Osteocyte (in vitro differentiated cells): Measurements from ENCODE around the gene BHLHE41. TPM values are rescaled to one million over a fixed set of nuclear protein-coding genes. Genes with fewer than 3 reads are reported as not detected.
A peak's percentile ranks its signal among the peaks of the same experiment; 100 is the strongest.

Experiments
- DNase-seq: peaks from one replicate; pipeline ENCODE4 v3.0.0; 2021; ENCODE audit warnings: mixed read lengths; ENCODE audit not compliant: unreplicated experiment; ENCODE audit errors: extremely low spot score
- H3K27ac Mint-ChIP-seq: one replicate; pipeline ENCODE4 v1.8.0; 2021; ENCODE audit warnings: mild to moderate bottlenecking, mixed read lengths; ENCODE audit not compliant: unreplicated experiment
- H3K27me3 Mint-ChIP-seq: one replicate; pipeline ENCODE4 v1.8.0; 2021; ENCODE audit warnings: mixed read lengths; ENCODE audit not compliant: unreplicated experiment
- H3K36me3 Mint-ChIP-seq: one replicate; pipeline ENCODE4 v1.8.0; 2021; ENCODE audit warnings: mixed read lengths; ENCODE audit not compliant: unreplicated experiment
- H3K4me1 Mint-ChIP-seq: one replicate; pipeline ENCODE4 v1.8.0; 2021; ENCODE audit warnings: mixed read lengths; ENCODE audit not compliant: unreplicated experiment
- H3K4me3 Mint-ChIP-seq: one replicate; pipeline ENCODE4 v1.8.0; 2021; ENCODE audit warnings: mild to moderate bottlenecking, moderate library complexity, mixed read lengths; ENCODE audit not compliant: unreplicated experiment
- H3K9me3 Mint-ChIP-seq: one replicate; pipeline ENCODE4 v1.8.0; 2021; ENCODE audit warnings: mixed read lengths; ENCODE audit not compliant: unreplicated experiment
- total RNA-seq: library from RNA; stranded (reverse); gene quantifications from 2 replicates; pipeline ENCODE4 v1.2.1, GENCODE V29; 2021
- TF ChIP-seq, protein P1 (sequence below): fragments of 200-600 bp; sonication (generic); IDR thresholded peaks from 2 replicates; pipeline ENCODE4 v1.5.0; 2021; ENCODE audit warnings: antibody characterized with exemption, mild to moderate bottlenecking, moderate library complexity

BHLHE41 gene
- total RNA-seq, 1 donor from 2014 or later, result 1.1 TPM

DNA sequence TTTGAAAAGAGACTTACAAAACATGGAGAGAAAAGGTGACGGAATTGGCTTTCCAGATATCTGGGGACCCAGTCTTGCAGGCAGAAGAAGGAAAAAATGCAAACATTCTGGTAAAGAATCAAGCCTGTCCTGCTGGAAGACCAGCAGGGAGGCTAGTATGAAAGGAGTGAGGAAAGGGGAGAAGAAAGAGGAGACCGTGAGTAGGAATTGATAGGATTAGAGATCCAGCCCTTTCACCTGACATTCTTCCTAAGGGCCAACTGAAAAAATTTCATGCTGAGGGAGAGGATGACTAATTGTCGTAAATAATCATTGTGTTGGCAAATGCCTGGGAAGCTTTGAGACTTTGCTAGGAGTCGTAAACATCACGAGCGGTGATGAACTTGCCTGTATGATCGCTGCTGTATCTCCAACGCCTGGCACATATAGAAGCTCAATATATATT lies 12.1 kb downstream of the BHLHE41 start:
- Mint-ChIP-seq H3K4me1 (peaks cover 32% of the 10 kb centered on the region), H3K4me3 (peak overlapping the region; percentile 77), H3K9me3 (no peaks in the 10 kb centered on the region), H3K27ac (no peak overlapping the region), H3K36me3 (no peaks in the 10 kb centered on the region), H3K27me3 (peaks cover 4% of the 10 kb centered on the region)
- no peak for DNase-seq
- TF ChIP-seq, protein P1, sequence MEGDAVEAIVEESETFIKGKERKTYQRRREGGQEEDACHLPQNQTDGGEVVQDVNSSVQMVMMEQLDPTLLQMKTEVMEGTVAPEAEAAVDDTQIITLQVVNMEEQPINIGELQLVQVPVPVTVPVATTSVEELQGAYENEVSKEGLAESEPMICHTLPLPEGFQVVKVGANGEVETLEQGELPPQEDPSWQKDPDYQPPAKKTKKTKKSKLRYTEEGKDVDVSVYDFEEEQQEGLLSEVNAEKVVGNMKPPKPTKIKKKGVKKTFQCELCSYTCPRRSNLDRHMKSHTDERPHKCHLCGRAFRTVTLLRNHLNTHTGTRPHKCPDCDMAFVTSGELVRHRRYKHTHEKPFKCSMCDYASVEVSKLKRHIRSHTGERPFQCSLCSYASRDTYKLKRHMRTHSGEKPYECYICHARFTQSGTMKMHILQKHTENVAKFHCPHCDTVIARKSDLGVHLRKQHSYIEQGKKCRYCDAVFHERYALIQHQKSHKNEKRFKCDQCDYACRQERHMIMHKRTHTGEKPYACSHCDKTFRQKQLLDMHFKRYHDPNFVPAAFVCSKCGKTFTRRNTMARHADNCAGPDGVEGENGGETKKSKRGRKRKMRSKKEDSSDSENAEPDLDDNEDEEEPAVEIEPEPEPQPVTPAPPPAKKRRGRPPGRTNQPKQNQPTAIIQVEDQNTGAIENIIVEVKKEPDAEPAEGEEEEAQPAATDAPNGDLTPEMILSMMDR, result no peak

GRCh38 chr12:26112232-26112631 lies 12.6 kb downstream of the BHLHE41 start:
- H3K27ac Mint-ChIP-seq, result no peak overlapping the region
- H3K9me3 Mint-ChIP-seq, result no peaks in the 10 kb centered on the region
- TF ChIP-seq, protein P1, result no peak
- no peak overlapping the region for H3K4me3 Mint-ChIP-seq
- H3K36me3 Mint-ChIP-seq, result no peaks in the 10 kb centered on the region
- peaks cover 2% of the 10 kb centered on the region for H3K27me3 Mint-ChIP-seq
- no peak for DNase-seq
- H3K4me1 Mint-ChIP-seq, result peaks cover 32% of the 10 kb centered on the region

DNA sequence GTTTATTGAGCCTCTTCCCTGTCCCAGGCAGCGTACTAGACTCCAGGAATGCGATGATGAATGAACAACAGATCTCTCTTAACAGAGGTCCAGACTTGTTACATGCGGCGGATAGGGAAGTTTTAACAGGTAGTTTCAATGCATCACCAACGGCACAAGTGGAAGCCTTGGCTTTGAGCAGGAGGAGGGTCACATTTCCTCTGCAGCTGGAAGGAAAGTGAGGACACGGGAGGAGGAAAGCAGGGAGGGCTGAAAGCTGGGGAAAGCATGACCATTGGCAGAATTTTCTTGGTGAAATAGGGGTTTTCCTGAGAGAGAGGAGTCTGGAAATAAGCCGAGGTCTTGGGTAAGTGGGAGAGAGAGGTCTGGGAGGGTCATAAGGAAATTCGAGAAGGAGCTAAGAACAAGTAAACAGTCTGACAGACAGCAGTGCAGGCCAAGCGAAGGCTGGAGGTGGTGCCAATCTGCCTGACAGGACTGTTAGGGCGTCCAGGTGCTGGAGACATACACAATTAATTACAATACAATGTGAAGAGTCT lies 15.4 kb downstream of the BHLHE41 start:
- no peak overlapping the region for H3K27ac Mint-ChIP-seq
- TF ChIP-seq, protein P1, result no peak
- H3K4me3 Mint-ChIP-seq, result no peak overlapping the region
- no peaks in the 10 kb centered on the region for H3K27me3 Mint-ChIP-seq
- no peaks in the 10 kb centered on the region for H3K36me3 Mint-ChIP-seq
- no peaks in the 10 kb centered on the region for H3K9me3 Mint-ChIP-seq
- H3K4me1 Mint-ChIP-seq, result peaks cover 23% of the 10 kb centered on the region
- DNase-seq, result no peak

DNA sequence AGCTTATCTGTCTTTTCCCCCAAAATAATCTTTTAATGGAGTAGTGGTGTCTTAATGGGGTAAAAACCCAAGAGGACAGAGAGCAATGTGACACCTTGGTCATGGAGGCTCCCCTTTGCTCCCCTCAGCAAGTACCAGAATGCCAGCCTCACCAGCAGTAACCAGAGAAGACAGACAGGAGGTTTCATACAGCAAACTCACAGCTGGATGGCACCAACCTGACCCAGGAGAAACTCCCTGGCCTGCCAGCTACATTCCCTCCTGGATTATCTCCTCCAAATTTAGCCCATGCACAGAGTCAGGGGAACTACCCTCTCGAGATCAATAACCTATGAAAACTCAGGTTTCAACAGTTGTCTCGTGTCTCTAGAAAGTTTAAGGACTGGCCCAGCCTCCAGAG lies 15.9 kb downstream of the BHLHE41 start:
- no peaks in the 10 kb centered on the region for H3K9me3 Mint-ChIP-seq
- no peak overlapping the region for H3K4me3 Mint-ChIP-seq
- peaks cover 22% of the 10 kb centered on the region for H3K4me1 Mint-ChIP-seq
- no peaks in the 10 kb centered on the region for H3K27me3 Mint-ChIP-seq
- DNase-seq, result no peak
- no peak overlapping the region for H3K27ac Mint-ChIP-seq
- TF ChIP-seq, protein P1, result no peak
- H3K36me3 Mint-ChIP-seq, result no peaks in the 10 kb centered on the region

GRCh38 chr12:26106347-26106746 lies 18.5 kb downstream of the BHLHE41 start:
- H3K4me1 Mint-ChIP-seq, result peaks cover 8% of the 10 kb centered on the region
- peaks cover 2% of the 10 kb centered on the region for H3K27me3 Mint-ChIP-seq
- H3K27ac Mint-ChIP-seq, result no peak overlapping the region
- H3K36me3 Mint-ChIP-seq, result no peaks in the 10 kb centered on the region
- no peaks in the 10 kb centered on the region for H3K9me3 Mint-ChIP-seq
- TF ChIP-seq, protein P1, result no peak
- DNase-seq, result no peak
- no peak overlapping the region for H3K4me3 Mint-ChIP-seq
